SJCRH30 (cell line): Measurements from ENCODE around the gene PPP1R7. TPM values are rescaled to one million over a fixed set of nuclear protein-coding genes. Genes with fewer than 3 reads are reported as not detected.

Experiments used
- total RNA-seq: library from RNA; depleted of rRNA; stranded (reverse); fragments of >200 nt; shearing (Covaris generic); gene quantifications from 2 replicates; pipeline ENCODE4 v1.2.3, GENCODE V29; 2014; rRNA removed

The PPP1R7 gene
- total RNA-seq, 1 experiment from 2014 or later, result 78.6 TPM

Other genes starting within 250 kb of the PPP1R7 start
- gene CROCC2, start 244.1 kb upstream of the PPP1R7 start, total RNA-seq, result 0.15 and 0.26 TPM in 2 replicates
- gene SNED1, start 151.8 kb upstream of the PPP1R7 start, total RNA-seq, result 22.3 and 28.4 TPM in 2 replicates
- gene MTERF4, start 48.2 kb upstream of the PPP1R7 start, total RNA-seq, result 44.7 and 49.0 TPM in 2 replicates
- gene PASK, start 995 bp upstream of the PPP1R7 start, total RNA-seq, result 20.4 and 23.3 TPM in 2 replicates
- 2.3 and 3.2 TPM in 2 replicates for gene ANO7, start 38.2 kb downstream of the PPP1R7 start, total RNA-seq
- gene HDLBP, start 165.2 kb downstream of the PPP1R7 start, total RNA-seq, result 522 and 557 TPM in 2 replicates
- 589 and 661 TPM in 2 replicates for gene SEPTIN2, start 165.5 kb downstream of the PPP1R7 start, total RNA-seq
- gene FARP2, start 205.8 kb downstream of the PPP1R7 start, total RNA-seq, result 68.6 and 69.6 TPM in 2 replicates